Right lobe of liver (tissue), 4 donors: ENCODE data around the gene FAM161B.

Experiments
- CTCF ChIP-seq, 4 donors: fragments of 200-600 bp in 3 of 4; fragments of 450-650 bp in 1 of 4; IDR thresholded peaks; one replicate each; pipeline versions ENCODE4 v1.5.1 to v1.8.0; 2016 to 2022; ENCODE audit warnings: antibody characterized with exemption in 4 of 4, mild to moderate bottlenecking in 2 of 4
- POLR2A ChIP-seq: fragments of 450-650 bp; IDR thresholded peaks from one replicate; pipeline ENCODE4 v1.6.1; 2017; ENCODE audit warnings: antibody characterized with exemption, mild to moderate bottlenecking
- donor health status: DM: no; HTN: no; CAD: no.
- donor health status: DM: no; HTN: no; CAD: no.
- donor health status: DM: no; HTN: yes; CAD: no.

- TF ChIP-seq CTCF (IDR thresholded peaks at IDR 0.05) = no peak
- no peak for TF ChIP-seq POLR2A
Measured at GRCh38 chr14:73973497-73973896, 23.6 kb upstream of the FAM161B start.
